CD14-positive monocyte (primary cell): ENCODE measurements around the gene CA10. TPM values are rescaled to one million over a fixed set of nuclear protein-coding genes. Genes with fewer than 3 reads are reported as not detected.

Source experiments
- DNase-seq, 3 donors: peaks; one replicate each; pipeline ENCODE4 v3.0.0-alpha.2; 2011 to 2022
- H2AFZ ChIP-seq: 2 replicates; pipeline ENCODE4 v1.6.0; 2012; ENCODE audit warnings: mild to moderate bottlenecking, low read depth, low read length, inconsistent platforms; ENCODE audit not compliant: insufficient read depth, poor library complexity, severe bottlenecking
- H3K27ac ChIP-seq, 2 donors: 1 replicate in 1 of 2; 2 replicates in 1 of 2; pipeline ENCODE4 v1.5.1; 2012 to 2013; ENCODE audit warnings: low read length in 2 of 2, control low read depth in 1 of 2, inconsistent platforms in 1 of 2, low read depth in 1 of 2, mild to moderate bottlenecking in 1 of 2
- H3K27me3 ChIP-seq, 2 donors: one replicate each; pipeline versions ENCODE4 v1.6.0 to v1.6.1; 2011 to 2013; ENCODE audit warnings: low read length in 2 of 2; ENCODE audit not compliant: control insufficient read depth in 2 of 2, insufficient read depth in 2 of 2
- H3K36me3 ChIP-seq, 2 donors: replicated peaks in 1 of 2; 1 replicate in 1 of 2; 2 replicates in 1 of 2; pipeline versions ENCODE4 v1.5.1 to v1.6.1; 2012 to 2013; ENCODE audit warnings: low read length in 2 of 2, control low read depth in 1 of 2, inconsistent platforms in 1 of 2, mild to moderate bottlenecking in 1 of 2; ENCODE audit not compliant: insufficient read depth in 2 of 2, control insufficient read depth in 1 of 2
- H3K4me1 ChIP-seq, 2 donors: 1 replicate in 1 of 2; 2 replicates in 1 of 2; pipeline versions ENCODE4 v1.5.1 to v1.6.1; 2012 to 2013; ENCODE audit warnings: low read length in 2 of 2, control low read depth in 1 of 2, inconsistent platforms in 1 of 2, mild to moderate bottlenecking in 1 of 2, moderate library complexity in 1 of 2; ENCODE audit not compliant: insufficient read depth in 2 of 2, control insufficient read depth in 1 of 2
- H3K4me2 ChIP-seq: replicated peaks from 2 replicates; pipeline ENCODE3; 2012; ENCODE audit warnings: low read length, moderate library complexity, mild to moderate bottlenecking; ENCODE audit not compliant: poor library complexity, severe bottlenecking; ENCODE audit errors: extremely low read depth
- H3K4me3 ChIP-seq, 3 experiments: fragments of 200-600 bp in 1 of 3; sonication (generic) in 1 of 3; replicated peaks in 1 of 3; 1 replicate in 2 of 3; 2 replicates in 1 of 3; pipeline ENCODE4 v1.5.1; 2011 to 2013; ENCODE audit warnings: low read length in 3 of 3, mild to moderate bottlenecking in 3 of 3, control low read depth in 2 of 3, low read depth in 2 of 3, inconsistent platforms in 1 of 3, moderate library complexity in 1 of 3
- H3K79me2 ChIP-seq: 2 replicates; pipeline ENCODE4 v1.6.0; 2012; ENCODE audit warnings: mild to moderate bottlenecking, control low read depth, inconsistent platforms, low read length, moderate library complexity; ENCODE audit not compliant: insufficient read depth
- H3K9ac ChIP-seq: 2 replicates; pipeline ENCODE4 v1.6.0; 2017; ENCODE audit warnings: low read length, mild to moderate bottlenecking; ENCODE audit not compliant: insufficient read depth, poor library complexity, severe bottlenecking
- H3K9me3 ChIP-seq, 2 donors: replicated peaks in 1 of 2; 1 replicate in 1 of 2; 2 replicates in 1 of 2; pipeline versions ENCODE4 v1.5.1 to v1.6.1; 2012 to 2013; ENCODE audit warnings: low read length in 2 of 2, control low read depth in 1 of 2; ENCODE audit not compliant: control insufficient read depth in 1 of 2, insufficient read depth in 1 of 2
- H4K20me1 ChIP-seq: 2 replicates; pipeline ENCODE4 v1.6.0; 2012; ENCODE audit warnings: mild to moderate bottlenecking, low read length, control low read depth, moderate library complexity; ENCODE audit not compliant: insufficient read depth
- H3K27ac Mint-ChIP-seq, 7 donors: one replicate each; pipeline ENCODE4 v1.8.0; 2020; ENCODE audit warnings: mild to moderate bottlenecking in 7 of 7, mixed read lengths in 7 of 7, moderate library complexity in 6 of 7, inconsistent platforms in 2 of 7
- H3K27me3 Mint-ChIP-seq, 3 donors: one replicate each; pipeline ENCODE4 v1.8.0; 2021 to 2022; ENCODE audit warnings: low read depth in 3 of 3, mild to moderate bottlenecking in 3 of 3, mixed read lengths in 3 of 3, moderate library complexity in 3 of 3, inconsistent platforms in 1 of 3
- H3K36me3 Mint-ChIP-seq, 2 donors: one replicate each; pipeline ENCODE4 v1.8.0; 2020; ENCODE audit warnings: mixed read lengths in 2 of 2, inconsistent platforms in 1 of 2, mild to moderate bottlenecking in 1 of 2
- H3K4me1 Mint-ChIP-seq: one replicate; pipeline ENCODE4 v1.8.0; 2020; ENCODE audit warnings: mild to moderate bottlenecking, mixed read lengths
- H3K4me3 Mint-ChIP-seq, 2 donors: one replicate each; pipeline ENCODE4 v1.8.0; 2020; ENCODE audit warnings: mild to moderate bottlenecking in 2 of 2, mixed read lengths in 2 of 2, moderate library complexity in 1 of 2
- H3K9me3 Mint-ChIP-seq, 7 donors: one replicate each; pipeline ENCODE4 v1.8.0; 2020 to 2022; ENCODE audit warnings: mixed read lengths in 7 of 7, mild to moderate bottlenecking in 6 of 7, moderate library complexity in 6 of 7, inconsistent platforms in 2 of 7
- CTCF ChIP-seq: fragments of 200-600 bp; IDR thresholded peaks from one replicate; pipeline ENCODE4 v1.8.0; 2022; ENCODE audit warnings: antibody characterized with exemption, mild to moderate bottlenecking
- WGBS: methylation state at CpG from one replicate; pipeline ENCODE4 v1.1.5; 2013; ENCODE audit warnings: missing lambda C conversion rate; ENCODE audit not compliant: insufficient coverage; 5-methylcytosine and 5-hydroxymethylcytosine counted together
- intact Hi-C, 2 donors: fragments of 100-400 bp; cut with micrococcal nuclease; formaldehyde crosslinking; loops; one replicate each; pipeline versions ENCODE4 v1.15.0 to v1.15.1; 2023
- polyA plus RNA-seq, 3 donors: library from polyadenylated mRNA; depleted of rRNA in 1 of 3; unstranded in 2 of 3; stranded (reverse) in 1 of 3; fragments of 300-500 nt in 2 of 3; fragments of >200 nt in 1 of 3; fragmentation: Illumina TruSeq in 2 of 3; gene quantifications; 1 replicate in 2 of 3; 2 replicates in 1 of 3; pipeline ENCODE4 v1.2.3, GENCODE V29; 2012 to 2021

Gene CA10
- polyA plus RNA-seq, 3 donors, result not detected

- TF ChIP-seq CTCF, result no peak
Observed at GRCh38 chr17:52011064-52011463, 147.4 kb downstream of the CA10 start.

DNA sequence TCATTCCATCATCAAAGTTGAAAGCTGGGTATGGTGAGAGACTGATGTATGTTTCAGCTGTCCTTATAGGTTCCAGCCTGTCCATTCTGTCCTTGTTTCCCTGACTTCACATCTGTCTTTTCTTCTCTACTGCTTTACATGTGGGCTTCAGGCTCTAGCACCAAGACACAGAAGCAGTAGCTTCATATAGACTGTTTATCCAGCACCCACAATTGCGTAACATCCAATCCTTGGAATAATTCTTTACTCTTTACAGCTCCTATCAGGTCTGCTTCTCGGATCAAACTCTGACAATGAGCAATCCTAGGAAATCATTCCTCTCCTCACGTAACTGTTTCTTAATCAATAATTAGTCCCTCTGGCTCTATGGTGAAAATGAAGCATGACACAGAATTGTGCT, 158.9 kb downstream of the CA10 start:
- Mint-ChIP-seq H3K36me3 (no peaks in the 10 kb centered on the region), H3K9me3 (peaks cover 0 to 3% (median 0%) of the 10 kb centered on the region in 7 donors), H3K4me3 (no peak overlapping the region), H3K27ac (no peak overlapping the region), H3K27me3 (no peaks in the 10 kb centered on the region), H3K4me1 (no peaks in the 10 kb centered on the region)
- H3K4me3 ChIP-seq, result no peak overlapping the region
- H2AFZ ChIP-seq, result no peak overlapping the region
- no peaks in the 10 kb centered on the region for H3K4me1 ChIP-seq
- no peak overlapping the region for H3K27ac ChIP-seq
- no peak overlapping the region for H3K4me2 ChIP-seq
- H3K36me3 ChIP-seq, result no peaks in the 10 kb centered on the region
- no peaks in the 10 kb centered on the region for H3K79me2 ChIP-seq
- DNase-seq, result no peak
- no peak overlapping the region for H3K9ac ChIP-seq
- no peaks in the 10 kb centered on the region for H3K27me3 ChIP-seq
- no peak for TF ChIP-seq CTCF
- no peaks in the 10 kb centered on the region for H3K9me3 ChIP-seq
- H4K20me1 ChIP-seq, result no peaks in the 10 kb centered on the region
- 100% methylated on average over 1 of the region's 3 CpGs for WGBS
- intact Hi-C loops, result no loop called here

More at GRCh38 chr17:52011064-52011463, 147.4 kb downstream of the CA10 start:
- intact Hi-C loops, result no loop called here
- Histone ChIP-seq H3K4me1 (no peaks in the 10 kb centered on the region), H3K27me3 (no peaks in the 10 kb centered on the region), H3K4me2 (no peak overlapping the region), H3K36me3 (no peaks in the 10 kb centered on the region), H3K9me3 (no peaks in the 10 kb centered on the region), H3K79me2 (no peaks in the 10 kb centered on the region), H2AFZ (no peak overlapping the region), H3K9ac (no peak overlapping the region), H3K27ac (no peak overlapping the region), H3K4me3 (no peak overlapping the region), H4K20me1 (no peaks in the 10 kb centered on the region)
- Mint-ChIP-seq H3K4me1 (no peaks in the 10 kb centered on the region), H3K27ac (no peak overlapping the region), H3K27me3 (no peaks in the 10 kb centered on the region), H3K36me3 (no peaks in the 10 kb centered on the region), H3K9me3 (peaks cover 0 to 5% (median 2%) of the 10 kb centered on the region in 7 donors), H3K4me3 (no peak overlapping the region)
- WGBS, result no CpG with 5 or more reads among the region's 1 CpG
- no peak for DNase-seq
